GM18520 (cell line): ENCODE data around the gene CEP70.
"Not testable (repeated sequence)": the region's sequence is repeated elsewhere in the genome, so short reads cannot be mapped to it uniquely, and the experiment has no call there.

ENCODE experiments used
- ATAC-seq: cut with Tn5 transposase; IDR thresholded peaks from one replicate; pipeline ENCODE4 v1.9.1; 2021; ENCODE audit not compliant: unreplicated experiment

The CEP70 gene, protein sequence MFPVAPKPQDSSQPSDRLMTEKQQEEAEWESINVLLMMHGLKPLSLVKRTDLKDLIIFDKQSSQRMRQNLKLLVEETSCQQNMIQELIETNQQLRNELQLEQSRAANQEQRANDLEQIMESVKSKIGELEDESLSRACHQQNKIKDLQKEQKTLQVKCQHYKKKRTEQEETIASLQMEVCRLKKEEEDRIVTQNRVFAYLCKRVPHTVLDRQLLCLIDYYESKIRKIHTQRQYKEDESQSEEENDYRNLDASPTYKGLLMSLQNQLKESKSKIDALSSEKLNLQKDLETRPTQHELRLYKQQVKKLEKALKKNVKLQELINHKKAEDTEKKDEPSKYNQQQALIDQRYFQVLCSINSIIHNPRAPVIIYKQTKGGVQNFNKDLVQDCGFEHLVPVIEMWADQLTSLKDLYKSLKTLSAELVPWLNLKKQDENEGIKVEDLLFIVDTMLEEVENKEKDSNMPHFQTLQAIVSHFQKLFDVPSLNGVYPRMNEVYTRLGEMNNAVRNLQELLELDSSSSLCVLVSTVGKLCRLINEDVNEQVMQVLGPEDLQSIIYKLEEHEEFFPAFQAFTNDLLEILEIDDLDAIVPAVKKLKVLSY

GRCh38 chr3:138594150-138594934 lies at the start of gene CEP70:
CEP70 (minus strand) TSS chr3:138594260; CDS start chr3:138572927, 21,333 bp downstream.
- ATAC-seq: peak; percentile 80

- no peak for ATAC-seq
Measured at GRCh38 chr3:138642927-138643253, 48.8 kb upstream of the CEP70 start.

- no peak for ATAC-seq
Measured at GRCh38 chr3:138642226-138642926, 48.3 kb upstream of the CEP70 start.

DNA sequence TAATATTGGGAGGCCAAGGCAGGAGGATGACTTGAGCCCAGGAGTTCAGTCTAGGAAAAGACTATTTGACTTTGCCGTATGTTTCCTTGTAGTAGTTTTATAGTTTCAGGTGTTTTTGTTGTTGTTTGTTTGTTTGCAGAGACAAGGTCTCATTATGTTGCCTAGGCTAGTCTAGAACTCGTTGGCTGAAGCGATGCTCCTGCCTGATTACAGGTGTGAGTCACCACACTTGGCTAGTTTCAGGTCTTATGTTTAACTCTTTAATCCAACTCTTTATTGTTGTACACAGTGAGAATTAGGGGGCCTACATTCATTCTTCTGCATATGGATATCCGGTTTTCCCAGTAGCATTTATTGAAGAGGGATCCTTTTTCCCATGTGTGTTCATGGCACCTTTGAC lies 46.5 kb upstream of the CEP70 start:
- no peak for ATAC-seq

DNA sequence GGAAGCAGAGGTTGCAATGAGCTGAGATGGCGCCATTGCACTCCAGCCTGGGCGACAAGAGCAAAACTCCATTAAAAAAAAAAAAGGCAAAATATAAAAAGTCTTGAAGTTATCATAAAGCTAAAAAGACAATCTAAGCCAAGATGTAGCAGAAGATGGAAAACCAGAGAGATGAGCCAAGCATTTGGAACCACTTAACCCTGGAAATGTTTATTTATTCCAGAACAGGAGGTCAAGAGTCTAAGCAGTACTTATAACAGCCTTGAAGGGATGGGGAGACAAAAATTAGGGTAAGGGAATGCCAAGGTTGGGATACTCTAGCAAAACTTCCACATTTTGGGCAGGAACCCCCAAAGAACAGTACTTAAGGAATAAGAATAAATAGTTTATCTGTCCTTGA lies 44.6 kb upstream of the CEP70 start:
- no peak for ATAC-seq

GRCh38 chr3:138629526-138629925 lies 35.5 kb upstream of the CEP70 start:
- no peak for ATAC-seq

- no peak for ATAC-seq
Measured at GRCh38 chr3:138625707-138626365, 31.8 kb upstream of the CEP70 start.

- ATAC-seq: no peak
Measured at GRCh38 chr3:138624518-138624917, 30.5 kb upstream of the CEP70 start.

- no peak for ATAC-seq
Measured at GRCh38 chr3:138620431-138620830, 26.4 kb upstream of the CEP70 start.

DNA sequence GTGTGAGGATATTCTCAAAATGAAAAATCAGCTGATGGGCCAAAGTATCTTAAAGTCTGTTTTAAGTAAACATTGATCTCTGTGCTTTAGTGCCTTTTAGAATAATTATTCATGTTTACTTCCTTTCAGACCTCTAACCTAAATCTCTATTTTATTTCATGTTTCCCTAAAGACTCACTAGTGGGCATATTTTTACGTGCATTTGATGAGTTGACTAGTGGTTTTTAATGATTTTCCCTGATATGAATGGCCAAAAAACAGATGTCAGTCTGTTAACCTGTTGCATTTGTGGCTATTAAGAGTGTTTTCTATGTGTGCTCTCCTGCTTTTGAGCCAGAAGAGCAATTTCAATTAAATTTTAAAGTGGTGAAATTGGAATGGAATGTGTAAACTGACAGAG lies 21.4 kb upstream of the CEP70 start:
- ATAC-seq: no peak

- ATAC-seq: no peak
Measured at GRCh38 chr3:138609898-138610266, 15.8 kb upstream of the CEP70 start.

- peak; percentile 62 for ATAC-seq
Measured at GRCh38 chr3:138608322-138609135, 14.5 kb upstream of the CEP70 start, which contains the start of gene FAIM. FAIM (plus strand) TSS chr3:138608771; CDS start chr3:138619727, 10,956 bp downstream.

GRCh38 chr3:138604106-138604595 lies 10.1 kb upstream of the CEP70 start:
- not testable (repeated sequence) for ATAC-seq

DNA sequence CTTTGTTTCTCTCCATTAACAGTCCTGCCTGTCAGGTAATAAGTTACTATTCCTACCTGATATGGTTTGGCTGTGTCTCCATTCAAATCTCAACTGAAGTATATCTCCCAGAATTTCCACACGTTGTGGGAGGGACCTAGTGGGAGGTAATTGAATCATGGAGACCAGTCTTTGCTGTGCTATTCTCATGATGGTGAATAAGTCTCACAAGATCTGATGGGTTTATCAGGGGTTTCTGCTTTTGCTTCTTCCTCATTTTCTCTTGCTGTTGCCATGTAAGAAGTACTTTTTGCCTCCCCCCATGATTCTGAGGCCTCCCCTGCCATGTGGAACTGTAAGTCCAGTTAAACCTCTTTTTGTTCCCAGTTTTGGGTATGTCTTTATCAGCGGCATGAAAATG lies 7.6 kb upstream of the CEP70 start:
- ATAC-seq: not testable (repeated sequence)

- ATAC-seq: no peak
Measured at GRCh38 chr3:138600100-138600745, 6.2 kb upstream of the CEP70 start.

DNA sequence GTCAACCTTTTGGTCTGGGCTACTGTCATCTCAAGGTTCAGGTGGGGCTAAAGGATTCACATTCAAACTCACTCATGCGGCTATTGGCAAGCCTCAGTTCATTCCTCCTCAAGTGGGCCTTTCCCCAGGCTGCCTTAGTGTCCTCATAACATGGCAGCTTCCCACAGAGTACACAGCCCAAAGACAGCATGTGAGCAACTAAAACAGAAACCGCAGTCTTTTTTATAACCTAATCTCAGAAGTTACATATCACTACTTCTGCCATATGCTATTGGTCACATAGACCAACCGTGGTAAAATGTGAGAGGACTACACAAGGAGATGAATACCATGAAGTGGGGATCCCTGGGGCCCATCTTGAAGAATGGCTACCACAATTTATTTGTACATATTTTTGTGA lies 4.5 kb upstream of the CEP70 start:
- no peak for ATAC-seq

DNA sequence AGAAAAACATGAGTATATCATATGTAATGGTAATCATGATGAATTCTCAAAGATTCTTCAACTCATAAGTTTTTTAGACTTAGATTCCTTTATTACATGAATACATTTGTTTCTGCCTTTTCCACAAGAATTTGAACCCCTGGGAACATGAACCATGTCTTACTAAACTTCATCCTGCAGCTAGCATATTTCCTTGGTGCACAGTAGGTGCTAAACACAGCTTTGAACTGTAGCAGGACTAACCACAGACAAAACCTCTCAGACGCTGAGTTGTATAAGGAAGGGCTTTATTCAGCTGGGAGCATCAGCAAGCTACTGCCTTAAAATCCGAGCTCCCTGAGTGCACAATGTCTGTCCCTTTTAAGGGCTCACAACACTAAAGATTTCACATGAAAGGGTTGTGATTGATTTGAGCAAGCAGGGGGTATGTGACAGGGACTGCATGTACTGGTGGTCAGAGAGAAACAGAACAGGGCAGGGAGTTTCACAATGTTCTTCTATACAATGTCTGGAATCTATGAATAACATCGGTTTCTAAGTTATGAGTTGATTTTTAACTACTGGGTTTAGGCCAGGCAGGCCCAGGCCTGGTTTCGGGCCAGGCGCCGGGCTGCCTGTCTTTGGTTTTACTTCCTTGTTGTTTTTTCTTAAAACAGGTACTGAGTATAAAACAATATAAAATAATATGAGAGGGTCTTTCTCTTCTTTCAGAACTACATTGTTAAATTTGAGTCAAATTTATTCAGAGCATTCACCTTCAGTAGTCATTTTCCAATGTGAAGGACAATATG lies 3.3 kb upstream of the CEP70 start:
- not testable (repeated sequence) for ATAC-seq

DNA sequence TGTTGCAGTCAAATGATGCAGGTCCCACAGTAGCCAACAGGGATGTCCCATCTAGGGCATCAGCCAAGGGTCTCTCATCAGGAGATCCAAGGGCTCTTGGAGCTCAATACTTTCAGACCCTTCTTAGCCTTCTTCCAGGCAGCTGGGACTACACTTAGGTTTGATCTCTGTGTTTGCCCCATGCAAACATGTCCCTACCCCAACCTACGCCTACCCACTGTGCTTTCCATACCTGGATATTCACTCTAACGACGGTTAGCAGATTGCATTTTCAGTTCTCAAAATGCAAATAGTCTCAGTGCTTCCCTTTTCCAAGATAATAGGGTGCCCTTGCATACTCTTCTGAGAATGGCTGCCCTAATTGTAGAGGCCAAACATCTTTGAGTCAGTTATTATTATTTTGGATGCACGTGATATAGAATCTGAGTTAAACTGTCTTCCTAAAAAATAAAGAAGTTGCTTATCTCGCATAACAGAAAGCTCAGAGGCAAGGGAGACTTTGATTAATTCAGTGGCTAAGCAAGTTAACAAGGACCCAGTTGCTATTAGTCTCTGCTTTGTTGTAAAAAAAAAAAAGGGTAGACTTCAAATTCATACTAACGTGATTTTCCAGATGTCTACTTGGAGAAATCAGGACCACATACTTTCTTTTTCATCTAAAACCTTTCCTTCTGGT lies 1.0 kb upstream of the CEP70 start:
- ATAC-seq: no peak
